PFSK-1 (cell line): ENCODE data around the gene MSANTD2.

Experiments used
- FOXP2 ChIP-seq: optimal IDR thresholded peaks from 2 replicates; pipeline ENCODE3; 2011; ENCODE audit warnings: borderline replicate concordance, control low read depth, inconsistent platforms; ENCODE audit not compliant: insufficient read depth; ENCODE audit errors: extremely low read length, extremely low read depth
- POLR2AphosphoS5 ChIP-seq: IDR thresholded peaks from 2 replicates; pipeline ENCODE4 v1.6.1; 2012; ENCODE audit warnings: low read depth, mild to moderate bottlenecking, control low read depth, low read length, moderate library complexity
- SIN3A ChIP-seq: IDR thresholded peaks from 2 replicates; pipeline ENCODE4 v1.6.1; 2012; ENCODE audit warnings: mild to moderate bottlenecking, low read length, moderate library complexity, borderline replicate concordance; ENCODE audit not compliant: insufficient read depth
- TAF1 ChIP-seq: IDR thresholded peaks from 2 replicates; pipeline ENCODE4 v1.6.1; 2012; ENCODE audit warnings: low read length, control low read depth, borderline replicate concordance; ENCODE audit not compliant: insufficient read depth
- TF ChIP-seq, protein P1 (sequence below), 2 experiments: IDR thresholded peaks; 2 replicates each; pipeline versions ENCODE4 v1.6.1 to v1.8.0; 2011 to 2012; ENCODE audit warnings: low read depth in 2 of 2, low read length in 2 of 2, control low read depth in 1 of 2, inconsistent platforms in 1 of 2, mild to moderate bottlenecking in 1 of 2, moderate library complexity in 1 of 2; ENCODE audit not compliant: insufficient read depth in 1 of 2

MSANTD2 gene

DNA sequence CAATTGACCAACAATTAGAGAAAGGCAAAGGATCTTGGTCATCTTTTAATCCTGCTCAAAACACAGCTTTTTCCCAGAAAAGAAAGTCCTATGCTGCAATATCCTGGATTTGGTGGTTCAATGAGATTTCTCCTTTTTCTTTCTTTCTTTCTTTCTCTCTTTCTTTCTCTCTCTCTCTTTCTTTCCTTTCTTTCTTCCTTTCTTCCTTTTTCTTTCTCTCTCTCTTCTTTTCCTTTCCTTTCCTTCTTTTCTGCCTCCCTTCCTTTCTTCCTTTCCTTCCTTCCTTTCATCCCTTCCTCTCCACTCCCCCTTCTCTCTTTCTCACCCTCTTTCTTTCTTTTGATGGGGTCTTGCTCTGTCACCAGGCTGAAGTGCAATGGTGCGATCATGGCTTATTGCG is 31.7 kb upstream of the MSANTD2 start:
- TF ChIP-seq FOXP2 (no peak), TAF1 (no peak), SIN3A (no peak), POLR2AphosphoS5 (no peak)
- TF ChIP-seq, protein P1, sequence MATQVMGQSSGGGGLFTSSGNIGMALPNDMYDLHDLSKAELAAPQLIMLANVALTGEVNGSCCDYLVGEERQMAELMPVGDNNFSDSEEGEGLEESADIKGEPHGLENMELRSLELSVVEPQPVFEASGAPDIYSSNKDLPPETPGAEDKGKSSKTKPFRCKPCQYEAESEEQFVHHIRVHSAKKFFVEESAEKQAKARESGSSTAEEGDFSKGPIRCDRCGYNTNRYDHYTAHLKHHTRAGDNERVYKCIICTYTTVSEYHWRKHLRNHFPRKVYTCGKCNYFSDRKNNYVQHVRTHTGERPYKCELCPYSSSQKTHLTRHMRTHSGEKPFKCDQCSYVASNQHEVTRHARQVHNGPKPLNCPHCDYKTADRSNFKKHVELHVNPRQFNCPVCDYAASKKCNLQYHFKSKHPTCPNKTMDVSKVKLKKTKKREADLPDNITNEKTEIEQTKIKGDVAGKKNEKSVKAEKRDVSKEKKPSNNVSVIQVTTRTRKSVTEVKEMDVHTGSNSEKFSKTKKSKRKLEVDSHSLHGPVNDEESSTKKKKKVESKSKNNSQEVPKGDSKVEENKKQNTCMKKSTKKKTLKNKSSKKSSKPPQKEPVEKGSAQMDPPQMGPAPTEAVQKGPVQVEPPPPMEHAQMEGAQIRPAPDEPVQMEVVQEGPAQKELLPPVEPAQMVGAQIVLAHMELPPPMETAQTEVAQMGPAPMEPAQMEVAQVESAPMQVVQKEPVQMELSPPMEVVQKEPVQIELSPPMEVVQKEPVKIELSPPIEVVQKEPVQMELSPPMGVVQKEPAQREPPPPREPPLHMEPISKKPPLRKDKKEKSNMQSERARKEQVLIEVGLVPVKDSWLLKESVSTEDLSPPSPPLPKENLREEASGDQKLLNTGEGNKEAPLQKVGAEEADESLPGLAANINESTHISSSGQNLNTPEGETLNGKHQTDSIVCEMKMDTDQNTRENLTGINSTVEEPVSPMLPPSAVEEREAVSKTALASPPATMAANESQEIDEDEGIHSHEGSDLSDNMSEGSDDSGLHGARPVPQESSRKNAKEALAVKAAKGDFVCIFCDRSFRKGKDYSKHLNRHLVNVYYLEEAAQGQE (IDR thresholded peaks at IDR 0.05; ENCODE audit: insufficient read depth in 1 of 2, low read depth in 2 of 2, low read length in 2 of 2) = no peak

DNA sequence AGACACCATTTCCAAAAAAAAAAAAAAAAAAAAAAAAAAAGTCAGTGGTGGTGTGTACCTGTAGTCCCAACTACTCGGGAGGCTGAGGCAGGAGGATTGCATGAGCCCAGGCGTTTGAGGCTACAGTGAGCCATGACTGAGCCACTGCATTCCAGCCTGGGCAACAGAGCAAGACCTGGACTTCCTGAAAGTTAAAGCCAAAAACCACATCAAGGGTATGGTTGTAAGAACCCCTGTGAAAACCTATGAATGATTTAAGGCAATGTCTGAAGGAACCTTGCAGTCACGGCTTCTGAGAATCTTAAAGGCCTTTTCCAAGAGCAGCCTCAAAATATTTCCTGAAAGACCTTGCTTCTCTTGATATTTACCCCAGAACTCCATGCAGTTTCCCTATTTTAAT is 30.5 kb upstream of the MSANTD2 start:
- no peak for TF ChIP-seq TAF1
- TF ChIP-seq, protein P1 (IDR thresholded peaks at IDR 0.05; ENCODE audit: insufficient read depth in 1 of 2, low read depth in 2 of 2, low read length in 2 of 2) = no peak
- no peak for TF ChIP-seq FOXP2
- TF ChIP-seq POLR2AphosphoS5 = no peak
- TF ChIP-seq SIN3A = no peak

DNA sequence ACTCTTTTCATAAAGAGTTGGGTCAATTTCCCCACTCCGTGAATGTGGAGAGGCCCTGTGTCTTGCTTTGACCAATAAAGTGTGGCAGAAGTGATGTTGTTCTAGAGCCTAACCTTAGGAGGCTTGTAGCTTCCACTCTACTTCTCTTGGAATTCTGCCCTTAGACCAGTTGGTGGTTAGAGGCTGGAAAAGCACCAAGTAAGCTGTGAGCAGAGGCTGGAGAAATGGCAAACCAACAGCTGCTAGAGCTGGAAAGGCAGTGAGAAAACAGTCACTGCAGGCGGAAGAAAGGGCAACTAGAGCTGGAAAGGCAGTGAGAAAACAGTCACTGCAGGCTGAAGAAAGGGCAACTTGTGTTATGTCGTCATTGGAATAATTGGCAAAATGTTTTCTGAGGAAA is 29.8 kb upstream of the MSANTD2 start:
- TF ChIP-seq FOXP2 (no peak), POLR2AphosphoS5 (no peak), TAF1 (no peak), SIN3A (no peak)
- TF ChIP-seq, protein P1 (IDR thresholded peaks at IDR 0.05; ENCODE audit: insufficient read depth in 1 of 2, low read depth in 2 of 2, low read length in 2 of 2) = no peak

DNA sequence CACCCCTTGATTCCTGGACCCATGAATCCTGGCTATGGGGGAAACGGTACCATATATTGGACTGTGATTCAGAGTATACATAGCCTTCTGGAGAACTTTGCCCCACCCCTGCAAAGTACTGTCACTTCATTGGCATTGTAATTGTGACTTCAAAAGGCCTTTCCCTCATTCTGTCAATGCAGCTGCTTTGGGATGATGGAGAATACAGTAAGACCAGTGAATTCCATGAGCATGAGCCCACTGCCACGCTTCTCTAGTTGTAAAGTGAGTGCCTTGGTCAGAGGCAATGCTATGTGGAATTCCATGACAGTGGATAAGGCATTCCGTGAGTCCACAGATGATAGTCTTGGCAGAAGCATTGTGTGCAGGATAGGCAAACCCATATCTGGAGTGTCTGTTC is 25.7 kb upstream of the MSANTD2 start:
- TF ChIP-seq, protein P1 (IDR thresholded peaks at IDR 0.05; ENCODE audit: insufficient read depth in 1 of 2, low read depth in 2 of 2, low read length in 2 of 2) = no peak
- no peak for TF ChIP-seq FOXP2
- TF ChIP-seq TAF1 = no peak
- TF ChIP-seq SIN3A = no peak
- no peak for TF ChIP-seq POLR2AphosphoS5
